GM12872 (cell line): Measurements from ENCODE around the gene LUZP1.

ENCODE experiments used
- TF ChIP-seq, protein P1 (sequence below): IDR thresholded peaks from 3 replicates; pipeline ENCODE4 v1.5.1; 2011; ENCODE audit warnings: low read depth, mild to moderate bottlenecking, low read length, moderate library complexity; ENCODE audit not compliant: insufficient read depth

Gene LUZP1

DNA sequence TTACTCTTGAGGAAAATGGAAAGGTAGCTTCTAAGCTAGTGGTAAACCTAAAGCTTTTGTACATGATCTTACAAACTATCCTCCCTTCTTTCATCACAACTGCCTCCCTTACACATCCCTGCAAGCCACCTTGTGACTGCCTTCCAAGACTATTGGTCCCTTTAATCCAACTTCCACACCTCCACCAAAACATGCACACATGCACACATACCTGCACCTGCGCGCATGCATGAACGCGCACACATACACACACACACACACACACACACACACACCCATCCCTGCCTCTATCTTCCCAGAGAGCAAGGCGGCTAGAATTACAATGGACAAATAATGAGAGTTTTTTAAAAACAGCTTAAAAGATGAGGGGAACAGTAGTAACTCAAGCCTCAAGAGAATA, 58.3 kb downstream of the LUZP1 start:
- TF ChIP-seq, protein P1, sequence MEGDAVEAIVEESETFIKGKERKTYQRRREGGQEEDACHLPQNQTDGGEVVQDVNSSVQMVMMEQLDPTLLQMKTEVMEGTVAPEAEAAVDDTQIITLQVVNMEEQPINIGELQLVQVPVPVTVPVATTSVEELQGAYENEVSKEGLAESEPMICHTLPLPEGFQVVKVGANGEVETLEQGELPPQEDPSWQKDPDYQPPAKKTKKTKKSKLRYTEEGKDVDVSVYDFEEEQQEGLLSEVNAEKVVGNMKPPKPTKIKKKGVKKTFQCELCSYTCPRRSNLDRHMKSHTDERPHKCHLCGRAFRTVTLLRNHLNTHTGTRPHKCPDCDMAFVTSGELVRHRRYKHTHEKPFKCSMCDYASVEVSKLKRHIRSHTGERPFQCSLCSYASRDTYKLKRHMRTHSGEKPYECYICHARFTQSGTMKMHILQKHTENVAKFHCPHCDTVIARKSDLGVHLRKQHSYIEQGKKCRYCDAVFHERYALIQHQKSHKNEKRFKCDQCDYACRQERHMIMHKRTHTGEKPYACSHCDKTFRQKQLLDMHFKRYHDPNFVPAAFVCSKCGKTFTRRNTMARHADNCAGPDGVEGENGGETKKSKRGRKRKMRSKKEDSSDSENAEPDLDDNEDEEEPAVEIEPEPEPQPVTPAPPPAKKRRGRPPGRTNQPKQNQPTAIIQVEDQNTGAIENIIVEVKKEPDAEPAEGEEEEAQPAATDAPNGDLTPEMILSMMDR, result no peak

DNA sequence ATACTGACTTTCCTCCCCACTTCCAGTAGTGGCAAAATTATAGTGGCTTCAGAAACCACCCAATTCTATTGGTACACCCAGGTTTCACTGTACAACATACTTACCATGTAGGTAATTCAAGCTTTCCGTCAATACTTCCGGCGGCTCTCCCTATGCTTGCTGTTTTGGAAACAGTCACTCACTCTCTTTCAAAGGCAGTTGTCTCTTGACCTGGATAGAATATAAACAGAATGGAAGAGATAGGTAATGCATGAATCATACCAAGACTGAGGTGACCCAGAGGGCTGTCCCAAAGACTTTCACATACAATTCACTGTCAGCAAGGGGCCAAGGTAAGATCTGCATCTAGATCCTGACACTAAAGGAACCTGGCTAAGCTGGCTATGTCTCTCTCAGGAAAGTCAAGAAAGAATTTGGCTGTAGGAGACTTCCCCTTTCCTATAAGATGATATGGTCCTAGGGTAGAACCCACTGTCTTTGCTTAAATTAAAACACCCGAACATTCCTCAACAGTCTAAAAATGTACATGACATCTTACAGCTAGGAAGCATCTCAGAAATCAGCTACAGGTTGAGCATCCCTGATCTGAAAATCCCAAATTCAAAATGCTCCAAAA, 59.6 kb downstream of the LUZP1 start:
- TF ChIP-seq, protein P1, result no peak

DNA sequence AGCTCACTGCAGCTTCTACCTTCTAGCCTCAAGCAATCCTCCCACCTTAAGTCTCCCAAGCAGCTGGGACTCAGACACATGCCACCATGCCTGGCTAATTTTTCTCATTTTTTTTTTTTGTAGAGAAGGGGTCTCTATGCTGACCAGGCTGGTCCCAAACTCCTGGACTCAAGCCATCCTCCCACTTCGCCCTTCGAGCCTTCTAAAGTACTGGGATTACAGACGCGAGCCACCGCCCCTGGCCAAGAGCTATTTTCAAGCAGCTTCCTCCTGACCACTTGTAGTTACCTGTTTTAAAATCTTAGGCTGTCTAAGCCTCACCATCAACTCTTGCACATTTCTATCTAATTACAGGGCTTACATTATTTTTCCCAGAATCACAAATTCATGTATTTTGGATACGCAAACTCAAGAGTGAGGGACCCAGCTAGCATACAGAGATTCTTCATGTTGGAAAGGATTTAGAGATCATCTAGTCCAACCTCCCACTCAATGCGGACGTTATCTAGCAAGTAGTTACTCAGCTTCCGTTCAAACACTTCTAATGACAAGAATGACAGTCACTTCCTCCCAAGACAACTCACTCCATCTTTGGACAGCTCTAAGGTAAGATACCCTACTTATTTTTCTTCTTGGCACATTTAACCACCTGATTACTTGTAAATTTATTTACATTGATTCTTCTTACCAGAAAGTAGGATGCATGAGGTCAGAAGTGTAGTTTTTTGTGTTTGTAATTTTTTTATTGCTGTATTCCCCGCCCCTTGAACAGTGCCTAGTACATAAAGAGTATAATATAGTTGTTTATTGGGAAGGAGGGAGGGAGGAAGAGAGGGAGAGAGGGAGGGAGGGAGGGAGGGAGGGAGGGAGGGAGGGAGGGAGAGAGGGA, 65.4 kb downstream of the LUZP1 start:
- TF ChIP-seq, protein P1, result no peak

DNA sequence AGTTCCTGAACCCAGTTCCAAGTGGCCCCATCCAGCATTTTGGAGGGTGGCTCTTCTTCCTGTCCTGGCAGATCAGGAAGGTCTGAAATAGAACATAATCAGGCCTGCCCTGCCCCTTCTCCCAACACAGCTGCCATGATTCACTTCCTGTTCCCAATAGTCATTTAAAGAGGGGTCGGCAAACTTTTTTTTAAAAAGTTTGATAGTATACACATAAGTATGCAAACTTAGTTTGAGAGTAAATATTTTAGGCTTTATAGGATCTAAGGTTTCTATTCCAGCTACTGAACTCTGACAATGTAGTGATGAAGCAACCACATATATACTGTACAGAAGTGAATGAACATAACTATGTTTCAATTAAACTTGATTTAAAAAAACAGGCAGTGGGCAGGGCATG, 66.4 kb downstream of the LUZP1 start:
- TF ChIP-seq, protein P1, result no peak

DNA sequence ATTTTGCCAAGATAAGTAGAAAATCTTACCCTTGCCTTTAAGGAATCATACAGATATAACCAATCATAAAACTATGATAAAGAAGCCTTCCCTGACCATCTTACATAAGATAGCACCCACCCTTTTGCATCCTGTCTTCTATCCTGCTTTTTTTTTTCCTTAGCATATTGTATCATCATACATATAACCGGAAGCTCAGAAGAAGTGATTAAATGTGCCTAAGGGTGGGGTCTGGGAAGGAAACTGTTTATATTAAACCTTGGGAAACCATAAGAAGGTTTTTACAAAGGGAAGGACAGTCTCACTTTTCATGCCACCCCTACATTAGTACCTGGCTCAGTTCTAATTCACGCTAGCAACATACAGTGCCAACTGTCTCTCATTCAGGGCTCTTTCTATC, 66.8 kb downstream of the LUZP1 start:
- TF ChIP-seq, protein P1, result no peak

DNA sequence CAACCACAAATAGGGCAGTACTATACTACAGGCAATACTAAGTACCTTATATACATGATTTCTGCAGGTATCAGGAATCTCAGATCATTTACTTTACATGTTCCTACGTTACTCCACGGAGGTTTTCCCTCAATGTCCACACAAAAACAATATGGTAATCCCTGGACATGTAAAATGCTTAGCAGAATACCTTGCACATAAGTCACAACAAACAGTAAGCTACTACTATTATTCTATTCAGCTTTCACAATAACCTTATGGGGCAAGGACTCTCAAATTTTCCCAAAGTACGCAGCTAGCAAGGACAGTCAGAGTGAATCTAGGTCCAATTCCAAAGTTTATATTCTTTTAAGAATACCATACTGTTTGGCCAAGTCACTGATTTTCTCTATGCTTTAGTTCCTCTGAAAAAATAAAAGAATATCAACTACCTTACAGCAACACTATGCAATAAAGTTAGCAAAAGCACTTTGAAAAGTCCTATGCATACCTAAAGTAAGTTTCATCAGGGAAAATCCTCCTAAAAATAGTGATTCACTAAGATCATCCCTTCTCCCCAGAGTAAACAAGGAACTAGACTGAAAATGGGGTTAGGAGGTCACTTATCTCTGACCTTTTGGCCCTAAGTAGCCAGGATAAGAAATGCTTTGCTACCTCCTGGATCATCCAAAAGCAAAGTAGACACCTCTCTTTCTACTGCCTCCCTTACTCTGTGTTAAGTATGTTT, 67.4 kb downstream of the LUZP1 start:
- TF ChIP-seq, protein P1, result no peak

DNA sequence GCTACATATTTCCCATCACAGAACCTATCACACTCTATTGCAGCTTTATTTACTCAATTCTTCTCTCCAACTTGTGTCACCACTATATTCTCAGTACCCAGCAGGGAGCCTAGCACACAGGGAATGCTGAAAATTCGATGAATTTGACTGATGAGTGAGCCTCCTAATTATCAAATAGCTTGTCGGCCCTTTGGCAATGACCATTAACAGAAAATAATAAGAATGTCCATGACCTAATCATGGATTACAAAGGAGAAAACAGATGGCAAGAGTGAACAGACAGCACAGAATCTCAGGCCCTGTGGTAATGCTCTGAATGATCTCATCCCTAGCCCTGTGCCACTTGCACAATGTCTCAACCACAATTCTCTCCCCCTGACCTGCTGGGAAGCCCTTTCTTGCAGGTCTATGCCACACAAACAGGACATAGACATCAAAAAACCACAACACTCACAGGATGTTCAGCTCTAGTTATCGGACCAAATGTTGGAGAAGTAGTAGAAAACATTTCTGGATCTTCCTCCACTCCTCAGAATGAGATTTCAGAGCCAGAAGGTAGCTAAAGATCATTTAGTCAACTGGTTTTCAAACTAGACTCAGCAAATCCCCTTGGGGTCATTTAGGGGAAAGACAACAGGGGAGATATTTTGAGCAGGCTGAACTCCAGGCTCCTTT, 68.4 kb downstream of the LUZP1 start:
- TF ChIP-seq, protein P1, result no peak
